ENCODE results near the gene KIF3A.

The KIF3A gene

GRCh38 chr5:132750471-132751230, 13.3 kb upstream of the KIF3A start:
- peak; percentile 14 for DNase-seq
- peak overlapping the region; percentile 48; the same call in 1 of the 2 replicates for H3K27ac ChIP-seq (ENCODE audit: low read length)
- H4K20me1 ChIP-seq (ENCODE audit: insufficient read depth, low read length): no peaks in the 10 kb centered on the region; the same call in 1 of the 2 replicates
- no peak overlapping the region for H3K4me3 ChIP-seq (ENCODE audit: low read length)
- H3K4me1 ChIP-seq (ENCODE audit: low read length): peaks cover 4% of the 10 kb centered on the region; the same call in 1 of the 2 replicates
- H3K9me3 ChIP-seq (replicated peaks; ENCODE audit: insufficient read depth, low read length): no peaks in the 10 kb centered on the region
- H3K9me2 ChIP-seq (replicated peaks; ENCODE audit: insufficient read depth, low read length): no peaks in the 10 kb centered on the region
- TF ChIP-seq, protein P1, sequence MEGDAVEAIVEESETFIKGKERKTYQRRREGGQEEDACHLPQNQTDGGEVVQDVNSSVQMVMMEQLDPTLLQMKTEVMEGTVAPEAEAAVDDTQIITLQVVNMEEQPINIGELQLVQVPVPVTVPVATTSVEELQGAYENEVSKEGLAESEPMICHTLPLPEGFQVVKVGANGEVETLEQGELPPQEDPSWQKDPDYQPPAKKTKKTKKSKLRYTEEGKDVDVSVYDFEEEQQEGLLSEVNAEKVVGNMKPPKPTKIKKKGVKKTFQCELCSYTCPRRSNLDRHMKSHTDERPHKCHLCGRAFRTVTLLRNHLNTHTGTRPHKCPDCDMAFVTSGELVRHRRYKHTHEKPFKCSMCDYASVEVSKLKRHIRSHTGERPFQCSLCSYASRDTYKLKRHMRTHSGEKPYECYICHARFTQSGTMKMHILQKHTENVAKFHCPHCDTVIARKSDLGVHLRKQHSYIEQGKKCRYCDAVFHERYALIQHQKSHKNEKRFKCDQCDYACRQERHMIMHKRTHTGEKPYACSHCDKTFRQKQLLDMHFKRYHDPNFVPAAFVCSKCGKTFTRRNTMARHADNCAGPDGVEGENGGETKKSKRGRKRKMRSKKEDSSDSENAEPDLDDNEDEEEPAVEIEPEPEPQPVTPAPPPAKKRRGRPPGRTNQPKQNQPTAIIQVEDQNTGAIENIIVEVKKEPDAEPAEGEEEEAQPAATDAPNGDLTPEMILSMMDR (IDR thresholded peaks at IDR 0.05; ENCODE audit: low read length): no peak
- no peak for TF ChIP-seq EZH2phosphoT487 (IDR thresholded peaks at IDR 0.05; ENCODE audit: low read length)
- TF ChIP-seq EZH2 (optimal IDR thresholded peaks at IDR 0.05; ENCODE audit: low read depth, low read length): no peak
- no peaks in the 10 kb centered on the region for H3K79me2 ChIP-seq (ENCODE audit: low read length)
- H3K9ac ChIP-seq (ENCODE audit: low read length): no peak overlapping the region
- no peak overlapping the region for H3K4me2 ChIP-seq (ENCODE audit: low read depth, low read length)
- no peaks in the 10 kb centered on the region for H3F3A ChIP-seq (ENCODE audit: insufficient read depth, low read length)
- no peaks in the 10 kb centered on the region for H3K36me3 ChIP-seq (replicated peaks; ENCODE audit: insufficient read depth, low read length)
- no peak overlapping the region for H2AFZ ChIP-seq (ENCODE audit: low read length)
- no peaks in the 10 kb centered on the region; the same call in 1 of the 2 replicates for H3K27me3 ChIP-seq (replicated peaks; ENCODE audit: insufficient read depth, low read length)

DNA sequence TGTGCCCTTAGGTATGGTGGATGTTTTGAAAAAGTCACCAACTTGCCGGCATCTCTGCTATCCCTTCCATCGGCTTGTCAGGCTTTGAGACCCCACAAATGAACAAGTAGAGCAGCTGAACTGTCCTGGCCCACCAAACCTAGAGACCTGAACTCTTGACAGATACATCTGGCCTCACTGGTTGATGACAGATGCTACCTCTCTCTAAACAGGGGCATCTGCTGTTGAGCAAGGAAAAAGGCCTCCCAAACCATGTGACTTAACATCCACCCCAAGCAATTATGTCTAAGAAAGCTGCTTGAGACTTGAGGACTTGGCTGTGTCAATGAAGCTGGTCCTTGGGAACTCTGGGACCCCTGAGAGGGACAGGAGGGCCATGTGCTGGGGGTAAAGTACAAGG, 12.2 kb upstream of the KIF3A start:
- no peak for DNase-seq
- no peak overlapping the region for H3K27ac ChIP-seq (ENCODE audit: low read length)
- no peaks in the 10 kb centered on the region for H3F3A ChIP-seq (ENCODE audit: insufficient read depth, low read length)
- TF ChIP-seq EZH2 (optimal IDR thresholded peaks at IDR 0.05; ENCODE audit: low read depth, low read length): no peak
- TF ChIP-seq, protein P1 (IDR thresholded peaks at IDR 0.05; ENCODE audit: low read length): no peak
- no peak for TF ChIP-seq EZH2phosphoT487 (IDR thresholded peaks at IDR 0.05; ENCODE audit: low read length)
- no peaks in the 10 kb centered on the region; the same call in 1 of the 2 replicates for H3K27me3 ChIP-seq (replicated peaks; ENCODE audit: insufficient read depth, low read length)
- no peaks in the 10 kb centered on the region for H3K9me2 ChIP-seq (replicated peaks; ENCODE audit: insufficient read depth, low read length)
- H3K36me3 ChIP-seq (replicated peaks; ENCODE audit: insufficient read depth, low read length): no peaks in the 10 kb centered on the region
- H3K4me1 ChIP-seq (ENCODE audit: low read length): peaks cover 4% of the 10 kb centered on the region; the same call in 1 of the 2 replicates
- no peaks in the 10 kb centered on the region for H3K79me2 ChIP-seq (ENCODE audit: low read length)
- H3K9me3 ChIP-seq (replicated peaks; ENCODE audit: insufficient read depth, low read length): no peaks in the 10 kb centered on the region
- H4K20me1 ChIP-seq (ENCODE audit: insufficient read depth, low read length): no peaks in the 10 kb centered on the region; the same call in 1 of the 2 replicates
- H3K4me3 ChIP-seq (ENCODE audit: low read length): no peak overlapping the region
- no peak overlapping the region for H2AFZ ChIP-seq (ENCODE audit: low read length)
- no peak overlapping the region for H3K9ac ChIP-seq (ENCODE audit: low read length)
- no peak overlapping the region for H3K4me2 ChIP-seq (ENCODE audit: low read depth, low read length)

- Histone ChIP-seq H3K4me2 (ENCODE audit: low read depth, low read length) (no peak overlapping the region), H3K9ac (ENCODE audit: low read length) (no peak overlapping the region), H3K36me3 (replicated peaks; ENCODE audit: insufficient read depth, low read length) (no peaks in the 10 kb centered on the region), H2AFZ (ENCODE audit: low read length) (no peak overlapping the region), H3K9me3 (replicated peaks; ENCODE audit: insufficient read depth, low read length) (no peaks in the 10 kb centered on the region), H3K27me3 (replicated peaks; ENCODE audit: insufficient read depth, low read length) (no peaks in the 10 kb centered on the region; the same call in 1 of the 2 replicates), H3K9me2 (replicated peaks; ENCODE audit: insufficient read depth, low read length) (no peaks in the 10 kb centered on the region), H3K4me3 (ENCODE audit: low read length) (no peak overlapping the region), H3K4me1 (ENCODE audit: low read length) (peaks cover 4% of the 10 kb centered on the region; the same call in 1 of the 2 replicates), H3K27ac (ENCODE audit: low read length) (no peak overlapping the region), H4K20me1 (ENCODE audit: insufficient read depth, low read length) (no peaks in the 10 kb centered on the region; the same call in 1 of the 2 replicates), H3F3A (ENCODE audit: insufficient read depth, low read length) (no peaks in the 10 kb centered on the region), H3K79me2 (ENCODE audit: low read length) (no peaks in the 10 kb centered on the region)
- DNase-seq: no peak
- TF ChIP-seq EZH2 (optimal IDR thresholded peaks at IDR 0.05; ENCODE audit: low read depth, low read length) (no peak), EZH2phosphoT487 (IDR thresholded peaks at IDR 0.05; ENCODE audit: low read length) (no peak)
- TF ChIP-seq, protein P1 (IDR thresholded peaks at IDR 0.05; ENCODE audit: low read length): no peak
Observed at GRCh38 chr5:132748522-132749000, 11.2 kb upstream of the KIF3A start.

All from MM.1S (cell line).